GM19238 (cell line): ENCODE data around the gene TIA1.

Experiments used
- DNase-seq: peaks from one replicate; pipeline ENCODE4 v3.0.0; 2011; ENCODE audit warnings: low spot score; ENCODE audit not compliant: insufficient read length

TIA1 gene

DNA sequence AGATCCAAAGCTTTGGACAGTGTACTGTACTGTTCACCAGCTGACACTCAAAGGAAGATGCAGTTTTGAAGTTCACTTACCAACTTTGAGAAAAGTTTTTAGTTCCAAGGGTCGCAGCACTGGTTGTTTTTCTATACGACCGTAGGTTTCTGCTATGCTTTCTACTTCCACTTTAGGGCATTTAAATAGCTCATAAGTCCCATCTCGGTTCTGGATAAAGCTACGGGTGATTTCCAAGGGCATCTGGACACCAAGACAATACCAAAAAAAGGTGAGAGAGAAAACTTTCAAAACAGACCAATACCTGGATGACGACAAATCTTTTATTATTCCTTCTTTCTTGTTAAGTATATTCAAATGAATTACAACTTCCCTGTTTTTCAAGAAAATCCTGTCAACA is 87.9 kb downstream of the TIA1 start:
- DNase-seq: no peak
